BE2C (cell line): ENCODE measurements around the gene MYO1E.

Experiments
- DNase-seq: peaks from one replicate; pipeline ENCODE4 v3.0.0-alpha.2; 2020
- H3K27me3 ChIP-seq: fragments of 250-450 bp; sonication (Bioruptor Pico); 2 replicates; pipeline ENCODE4 v1.5.1; 2020; ENCODE audit warnings: mild to moderate bottlenecking
- H3K36me3 ChIP-seq: fragments of 250-450 bp; sonication (Bioruptor Pico); 2 replicates; pipeline ENCODE4 v1.5.1; 2020; ENCODE audit warnings: mild to moderate bottlenecking
- H3K4me1 ChIP-seq: fragments of 250-450 bp; sonication (Bioruptor Pico); 2 replicates; pipeline ENCODE4 v1.5.1; 2020
- H3K4me3 ChIP-seq: 2 replicates; pipeline ENCODE4 v1.5.1; 2011; ENCODE audit warnings: low read depth, low read length
- H3K9me3 ChIP-seq: fragments of 250-450 bp; sonication (Bioruptor Pico); 2 replicates; pipeline ENCODE4 v1.5.1; 2020
- TF ChIP-seq, protein P1 (sequence below): IDR thresholded peaks from 2 replicates; pipeline ENCODE4 v1.5.1; 2012; ENCODE audit warnings: mild to moderate bottlenecking, low read depth, low read length

Gene MYO1E

GRCh38 chr15:59299929-59300617, 72.6 kb downstream of the MYO1E start:
- DNase-seq, result no peak
- TF ChIP-seq, protein P1, sequence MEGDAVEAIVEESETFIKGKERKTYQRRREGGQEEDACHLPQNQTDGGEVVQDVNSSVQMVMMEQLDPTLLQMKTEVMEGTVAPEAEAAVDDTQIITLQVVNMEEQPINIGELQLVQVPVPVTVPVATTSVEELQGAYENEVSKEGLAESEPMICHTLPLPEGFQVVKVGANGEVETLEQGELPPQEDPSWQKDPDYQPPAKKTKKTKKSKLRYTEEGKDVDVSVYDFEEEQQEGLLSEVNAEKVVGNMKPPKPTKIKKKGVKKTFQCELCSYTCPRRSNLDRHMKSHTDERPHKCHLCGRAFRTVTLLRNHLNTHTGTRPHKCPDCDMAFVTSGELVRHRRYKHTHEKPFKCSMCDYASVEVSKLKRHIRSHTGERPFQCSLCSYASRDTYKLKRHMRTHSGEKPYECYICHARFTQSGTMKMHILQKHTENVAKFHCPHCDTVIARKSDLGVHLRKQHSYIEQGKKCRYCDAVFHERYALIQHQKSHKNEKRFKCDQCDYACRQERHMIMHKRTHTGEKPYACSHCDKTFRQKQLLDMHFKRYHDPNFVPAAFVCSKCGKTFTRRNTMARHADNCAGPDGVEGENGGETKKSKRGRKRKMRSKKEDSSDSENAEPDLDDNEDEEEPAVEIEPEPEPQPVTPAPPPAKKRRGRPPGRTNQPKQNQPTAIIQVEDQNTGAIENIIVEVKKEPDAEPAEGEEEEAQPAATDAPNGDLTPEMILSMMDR, result no peak
- no peaks in the 10 kb centered on the region for H3K9me3 ChIP-seq
- no peak overlapping the region for H3K4me3 ChIP-seq
- no peaks in the 10 kb centered on the region for H3K36me3 ChIP-seq
- no peaks in the 10 kb centered on the region for H3K4me1 ChIP-seq
- H3K27me3 ChIP-seq, result peaks cover 5% of the 10 kb centered on the region; the same call in 1 of the 2 replicates

DNA sequence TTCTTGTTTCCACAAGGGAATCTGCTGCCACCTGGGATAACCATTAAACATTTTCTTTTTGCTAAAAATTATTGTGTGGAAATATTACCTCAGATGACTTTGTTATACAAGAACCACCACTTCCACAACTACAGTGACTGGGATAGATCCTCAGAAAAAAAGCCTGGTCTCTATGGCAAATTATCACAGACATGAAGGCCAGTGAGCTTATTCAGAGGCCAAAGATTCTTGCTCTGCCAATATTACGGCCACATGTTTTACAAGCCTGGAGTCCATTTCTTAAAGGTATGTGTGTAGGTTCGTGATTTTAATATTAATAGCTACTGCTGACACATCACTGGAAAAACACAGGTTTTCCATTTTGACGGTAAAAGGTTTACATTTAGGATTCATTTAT, 73.8 kb downstream of the MYO1E start:
- Histone ChIP-seq H3K36me3 (no peaks in the 10 kb centered on the region), H3K4me1 (no peaks in the 10 kb centered on the region), H3K27me3 (peaks cover 5% of the 10 kb centered on the region; the same call in 1 of the 2 replicates), H3K4me3 (no peak overlapping the region), H3K9me3 (no peaks in the 10 kb centered on the region)
- TF ChIP-seq, protein P1, result no peak
- no peak for DNase-seq

DNA sequence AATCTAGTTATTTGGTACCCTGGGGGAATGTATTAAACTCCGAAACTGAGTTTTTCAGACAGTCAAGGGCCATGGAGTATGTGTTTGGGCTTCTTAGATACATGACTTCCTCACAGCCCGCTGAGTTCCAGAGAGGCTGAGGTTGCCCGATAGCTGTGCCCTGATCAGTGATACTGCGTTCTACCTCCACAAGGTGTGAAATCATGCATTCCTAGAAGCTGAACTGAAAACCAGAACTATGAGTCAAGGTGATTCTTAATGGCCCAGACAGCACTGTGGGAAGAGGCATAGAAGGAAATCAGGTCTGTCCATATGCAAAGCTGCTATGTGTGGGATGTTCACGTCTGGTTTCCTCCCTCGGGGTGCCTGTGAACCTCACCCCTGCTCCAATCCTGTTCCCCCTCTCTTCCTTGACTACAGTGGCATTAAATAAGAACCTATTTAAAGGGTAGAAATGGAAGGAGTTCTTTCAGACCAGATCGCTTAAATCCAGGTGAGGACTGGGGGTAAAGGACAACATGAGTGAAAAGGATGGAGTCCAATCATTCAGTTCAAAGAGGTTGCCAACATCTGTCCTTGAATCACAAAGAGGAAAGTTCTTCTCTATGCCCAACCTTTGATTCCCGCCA, 74.3 kb downstream of the MYO1E start:
- Histone ChIP-seq H3K4me1 (no peaks in the 10 kb centered on the region), H3K9me3 (no peaks in the 10 kb centered on the region)
- DNase-seq, result no peak

DNA sequence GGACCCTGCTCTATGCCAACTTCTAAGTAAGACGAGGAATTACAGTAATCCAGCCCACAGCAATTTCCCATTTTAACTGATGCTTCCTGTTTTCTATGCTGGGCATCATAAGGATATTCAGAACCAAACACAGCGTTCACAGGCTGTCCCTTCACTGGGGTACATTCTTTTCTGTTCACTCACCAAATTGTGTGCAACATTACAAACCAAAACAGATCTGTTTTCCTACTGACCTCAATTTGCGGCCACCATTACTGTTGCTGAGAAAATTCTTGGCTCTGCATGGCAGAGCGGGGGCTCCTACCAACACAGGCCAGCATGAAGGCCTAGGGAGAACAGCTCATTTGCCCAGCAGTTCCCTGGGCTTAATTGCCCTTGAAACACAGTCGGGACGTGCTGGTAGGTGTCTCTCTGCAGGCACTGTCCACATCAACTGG, 76.5 kb downstream of the MYO1E start:
- TF ChIP-seq, protein P1, result no peak
- no peaks in the 10 kb centered on the region for H3K4me1 ChIP-seq
- no peak overlapping the region for H3K4me3 ChIP-seq
- no peaks in the 10 kb centered on the region for H3K9me3 ChIP-seq
- H3K27me3 ChIP-seq, result no peaks in the 10 kb centered on the region; the same call in none of the 2 replicates
- DNase-seq, result no peak
- H3K36me3 ChIP-seq, result no peaks in the 10 kb centered on the region

More for the DNA sequence above, 74.3 kb downstream of the MYO1E start:
- no peaks in the 10 kb centered on the region for H3K36me3 ChIP-seq
- peaks cover 5% of the 10 kb centered on the region; the same call in 1 of the 2 replicates for H3K27me3 ChIP-seq
- TF ChIP-seq, protein P1, result no peak
- no peak overlapping the region for H3K4me3 ChIP-seq

DNA sequence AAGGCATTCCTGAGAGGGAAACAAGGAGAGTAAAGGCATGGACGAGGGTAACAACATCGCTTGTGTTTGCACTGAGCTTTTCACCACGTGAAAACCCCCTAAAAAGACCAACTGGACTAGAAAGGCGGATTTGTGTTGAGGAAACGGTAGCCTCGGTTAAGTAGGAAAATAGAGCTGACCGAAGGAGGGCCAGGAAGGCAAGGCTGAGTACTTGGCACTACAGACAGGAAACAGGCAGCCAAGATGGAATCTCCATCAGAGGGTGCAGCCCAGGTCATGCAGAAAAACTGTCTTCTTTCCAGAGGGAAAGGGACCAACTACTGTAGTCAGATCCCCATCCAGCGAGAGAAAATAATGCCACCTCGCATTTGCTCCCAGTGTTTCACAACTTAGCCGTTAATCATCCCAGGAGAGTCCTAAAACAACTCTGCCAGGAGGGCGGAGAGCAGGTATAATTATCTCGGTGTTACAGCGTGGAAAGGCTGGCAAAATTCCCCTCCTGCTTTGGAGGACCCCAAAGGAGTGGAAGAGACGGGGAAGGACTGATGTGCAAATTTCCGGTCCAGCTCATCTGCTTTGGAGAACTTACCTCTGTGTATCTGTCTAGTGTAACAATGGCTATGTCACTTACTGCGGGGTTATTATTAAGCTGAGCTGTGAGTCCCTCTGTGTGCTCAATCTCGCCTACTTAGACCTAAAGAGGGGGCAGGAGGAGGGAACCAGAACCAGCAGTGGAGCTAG, 77.2 kb downstream of the MYO1E start:
- Histone ChIP-seq H3K9me3 (no peaks in the 10 kb centered on the region), H3K4me1 (no peaks in the 10 kb centered on the region), H3K4me3 (no peak overlapping the region), H3K36me3 (no peaks in the 10 kb centered on the region), H3K27me3 (peaks cover 5% of the 10 kb centered on the region)
- no peak for DNase-seq
- TF ChIP-seq, protein P1, result no peak
